Measurements from ENCODE around the gene MAPK11. TPM values are rescaled to one million over a fixed set of nuclear protein-coding genes. Genes with fewer than 3 reads are reported as not detected.

The MAPK11 gene
- total RNA-seq, 4 donors from 2014 or later = 2.4 to 5.7 (median 3.5) TPM

DNA sequence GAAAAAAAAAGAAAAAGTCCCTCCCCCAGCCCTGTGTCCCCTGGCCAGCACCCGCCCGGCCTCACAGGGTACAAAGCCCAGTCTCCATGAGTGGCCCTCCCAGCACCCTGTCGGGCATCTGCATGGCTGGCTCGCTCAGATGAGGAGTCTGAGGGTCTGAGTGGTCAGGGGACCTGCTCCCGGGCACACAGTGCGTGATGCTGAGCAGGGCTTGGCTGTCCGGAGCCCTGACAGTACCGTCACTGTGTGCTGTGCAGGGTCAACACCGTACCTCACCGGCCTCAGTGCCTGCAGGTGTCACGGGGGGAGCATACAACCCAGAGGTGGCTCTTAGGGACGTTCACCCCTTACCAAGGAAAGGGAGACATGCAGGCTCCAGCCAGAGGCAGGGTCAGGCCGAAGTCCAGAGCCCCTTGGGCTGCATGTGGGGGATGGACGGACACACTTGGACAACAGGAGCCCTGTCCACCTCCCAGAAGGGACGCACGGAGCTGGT, 40.8 kb upstream of the MAPK11 start:
- H3K27ac ChIP-seq = no peak overlapping the region
- H3K36me3 ChIP-seq = no peaks in the 10 kb centered on the region
- no peaks in the 10 kb centered on the region for H3K9me3 ChIP-seq
- peaks cover 7 to 51% (median 22%) of the 10 kb centered on the region in 3 donors for H3K4me1 ChIP-seq
- WGBS, 2 donors = 80 to 100% methylated on average over 1 to 5 of the region's 16 CpGs
- no peaks in the 10 kb centered on the region for H3K27me3 ChIP-seq
- TF ChIP-seq, protein P1, sequence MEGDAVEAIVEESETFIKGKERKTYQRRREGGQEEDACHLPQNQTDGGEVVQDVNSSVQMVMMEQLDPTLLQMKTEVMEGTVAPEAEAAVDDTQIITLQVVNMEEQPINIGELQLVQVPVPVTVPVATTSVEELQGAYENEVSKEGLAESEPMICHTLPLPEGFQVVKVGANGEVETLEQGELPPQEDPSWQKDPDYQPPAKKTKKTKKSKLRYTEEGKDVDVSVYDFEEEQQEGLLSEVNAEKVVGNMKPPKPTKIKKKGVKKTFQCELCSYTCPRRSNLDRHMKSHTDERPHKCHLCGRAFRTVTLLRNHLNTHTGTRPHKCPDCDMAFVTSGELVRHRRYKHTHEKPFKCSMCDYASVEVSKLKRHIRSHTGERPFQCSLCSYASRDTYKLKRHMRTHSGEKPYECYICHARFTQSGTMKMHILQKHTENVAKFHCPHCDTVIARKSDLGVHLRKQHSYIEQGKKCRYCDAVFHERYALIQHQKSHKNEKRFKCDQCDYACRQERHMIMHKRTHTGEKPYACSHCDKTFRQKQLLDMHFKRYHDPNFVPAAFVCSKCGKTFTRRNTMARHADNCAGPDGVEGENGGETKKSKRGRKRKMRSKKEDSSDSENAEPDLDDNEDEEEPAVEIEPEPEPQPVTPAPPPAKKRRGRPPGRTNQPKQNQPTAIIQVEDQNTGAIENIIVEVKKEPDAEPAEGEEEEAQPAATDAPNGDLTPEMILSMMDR (IDR thresholded peaks at IDR 0.05) = no peak
- no peak for TF ChIP-seq POLR2A (IDR thresholded peaks at IDR 0.05)
- intact Hi-C loops (cut with DNase I) = no loop called here
- H3K4me3 ChIP-seq = no peak overlapping the region
- DNase-seq = no peak

DNA sequence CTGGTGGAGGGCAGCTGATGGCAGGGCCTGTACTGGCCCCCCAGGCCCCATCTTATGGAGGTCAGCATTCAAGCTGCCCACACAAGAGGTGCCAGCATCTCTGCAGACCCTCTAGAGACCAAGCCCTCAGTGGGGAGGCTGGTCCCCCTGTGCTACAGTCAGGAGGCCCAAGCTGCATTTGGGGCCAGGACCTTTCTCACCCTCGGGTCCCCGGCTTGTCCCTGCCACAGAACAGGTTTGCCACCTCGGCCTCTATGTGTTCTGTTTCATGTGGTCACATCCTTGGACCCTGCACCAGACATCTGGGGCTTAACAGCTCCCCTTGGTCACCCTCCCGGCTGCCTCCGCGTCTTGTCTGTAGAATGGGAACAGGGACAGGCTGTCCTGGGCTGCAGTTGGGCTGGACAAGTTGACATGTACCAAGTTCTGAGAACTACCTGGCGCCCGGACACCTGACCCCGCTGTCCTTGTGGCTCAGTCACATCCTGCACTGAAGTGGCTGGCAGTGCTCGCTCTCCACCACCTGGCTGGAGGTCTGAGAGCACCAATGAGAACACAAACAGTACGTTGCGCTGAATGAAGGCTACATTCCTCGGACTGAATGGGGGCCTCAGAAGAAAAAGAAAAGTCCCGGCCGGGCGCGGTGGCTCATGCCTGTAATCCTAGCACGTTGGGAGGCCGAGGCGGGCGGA, 40.0 kb upstream of the MAPK11 start:
- no peaks in the 10 kb centered on the region for H3K9me3 ChIP-seq
- intact Hi-C loops (cut with DNase I) = no loop called here
- no peak overlapping the region for H3K4me3 ChIP-seq
- H3K27ac ChIP-seq = peak overlapping the region in 2 of 4 donors; percentile 86 to 90
- TF ChIP-seq, protein P1 (IDR thresholded peaks at IDR 0.05) = no peak
- TF ChIP-seq POLR2A (IDR thresholded peaks at IDR 0.05) = no peak
- 89 to 90% methylated on average over 16 of the region's 21 CpGs for WGBS, 2 donors
- H3K27me3 ChIP-seq = no peaks in the 10 kb centered on the region
- peaks cover 16 to 58% (median 28%) of the 10 kb centered on the region in 3 donors for H3K4me1 ChIP-seq
- no peak for DNase-seq
- no peaks in the 10 kb centered on the region for H3K36me3 ChIP-seq

DNA sequence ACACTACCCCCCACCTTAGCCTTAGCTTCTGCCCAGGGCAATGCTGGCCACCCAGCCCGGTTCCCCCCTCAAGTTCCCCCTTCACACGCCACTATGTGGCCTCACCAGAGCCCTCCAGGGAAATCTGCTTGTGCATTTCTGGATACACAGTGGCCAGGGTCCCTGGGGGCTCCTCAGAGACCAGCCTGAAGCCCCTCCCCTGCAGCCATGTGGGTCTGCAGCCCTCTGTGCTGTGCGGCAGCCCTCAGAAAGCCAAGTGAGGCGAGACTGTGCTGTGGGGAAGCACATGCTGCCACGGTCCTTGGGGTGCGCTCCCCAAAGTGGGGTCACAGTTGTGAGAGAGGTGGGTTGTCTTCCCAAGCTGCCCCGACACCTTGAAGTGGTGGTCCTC, 39.4 kb upstream of the MAPK11 start:
- H3K27ac ChIP-seq = peak overlapping the region; percentile 81 to 94 (median 88)
- no peaks in the 10 kb centered on the region for H3K9me3 ChIP-seq
- DNase-seq = no peak
- no peaks in the 10 kb centered on the region for H3K27me3 ChIP-seq
- H3K4me1 ChIP-seq = peaks cover 21 to 58% (median 34%) of the 10 kb centered on the region in 3 donors
- H3K36me3 ChIP-seq = no peaks in the 10 kb centered on the region
- H3K4me3 ChIP-seq = no peak overlapping the region
- TF ChIP-seq, protein P1 (IDR thresholded peaks at IDR 0.05) = no peak
- TF ChIP-seq POLR2A (IDR thresholded peaks at IDR 0.05) = no peak
- 83% methylated on average over 7 of the region's 7 CpGs; no CpG with 5 or more reads in 1 of the 2 donors for WGBS, 2 donors
- intact Hi-C loops (cut with DNase I) = no loop called here

DNA sequence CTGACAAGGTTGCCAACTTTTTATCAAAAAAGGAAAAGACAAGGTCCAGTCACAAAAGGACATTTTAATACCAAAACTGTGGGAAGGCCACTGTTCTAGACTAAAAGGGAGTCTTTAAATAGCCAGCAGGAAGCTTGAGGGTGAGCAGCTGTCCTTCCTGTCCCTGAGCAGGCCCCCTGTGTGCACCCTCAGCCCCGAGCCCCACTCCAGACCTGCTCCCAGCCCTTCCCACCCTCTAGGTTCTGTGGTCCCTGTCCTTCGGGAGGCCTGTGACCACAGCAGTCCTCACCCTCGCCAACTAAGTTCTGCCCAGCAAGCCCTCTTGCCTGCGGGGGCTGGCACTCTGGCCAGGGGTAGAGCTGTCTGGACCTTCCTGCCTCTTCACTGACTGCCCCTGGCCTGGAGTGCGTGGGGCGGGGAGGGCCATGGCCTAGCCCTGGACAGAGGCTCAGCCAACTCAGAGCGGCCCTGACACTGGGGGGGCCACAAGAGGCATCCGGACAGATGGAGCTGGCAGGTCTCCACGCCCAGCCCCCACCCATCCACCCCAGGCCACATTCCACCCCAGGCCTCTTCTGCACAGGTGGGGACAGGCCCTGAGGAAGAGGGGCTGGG, 38.9 kb upstream of the MAPK11 start:
- no peaks in the 10 kb centered on the region for H3K9me3 ChIP-seq
- TF ChIP-seq, protein P1 (IDR thresholded peaks at IDR 0.05) = no peak
- TF ChIP-seq POLR2A (IDR thresholded peaks at IDR 0.05) = no peak
- no peaks in the 10 kb centered on the region for H3K27me3 ChIP-seq
- H3K27ac ChIP-seq = peak overlapping the region; percentile 81 to 94 (median 88)
- no peak overlapping the region for H3K4me3 ChIP-seq
- DNase-seq = no peak
- H3K4me1 ChIP-seq = peaks cover 26 to 58% (median 37%) of the 10 kb centered on the region in 3 donors
- intact Hi-C loops (cut with DNase I) = no loop called here
- H3K36me3 ChIP-seq = no peaks in the 10 kb centered on the region
- 43 to 69% methylated on average over 2 to 3 of the region's 9 CpGs for WGBS, 2 donors

DNA sequence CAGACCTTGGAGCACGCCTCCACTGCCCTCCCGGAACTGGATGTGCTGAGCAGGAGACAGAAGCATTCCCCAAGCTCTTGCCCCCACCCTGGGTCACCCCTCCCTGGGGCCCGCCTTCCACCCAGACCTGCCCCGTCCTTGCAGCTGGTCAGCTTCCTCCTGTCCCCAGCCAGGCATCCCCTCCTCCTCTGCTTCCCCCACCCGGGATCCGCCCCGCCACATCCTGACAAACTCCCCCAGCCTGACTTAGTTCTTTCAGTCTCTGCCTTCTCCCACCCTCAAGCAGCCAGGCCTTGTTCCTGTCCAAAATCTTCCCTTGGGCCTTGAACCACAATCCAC, 38.4 kb upstream of the MAPK11 start:
- intact Hi-C loops (cut with DNase I) = no loop called here
- no peaks in the 10 kb centered on the region for H3K27me3 ChIP-seq
- H3K36me3 ChIP-seq = no peaks in the 10 kb centered on the region
- TF ChIP-seq, protein P1 (IDR thresholded peaks at IDR 0.05) = no peak
- TF ChIP-seq POLR2A (IDR thresholded peaks at IDR 0.05) = peak in 1 of 4 donors; percentile 43
- no peaks in the 10 kb centered on the region for H3K9me3 ChIP-seq
- DNase-seq = no peak
- 16 to 60% methylated on average over 4 to 5 of the region's 7 CpGs for WGBS, 2 donors
- peaks cover 29 to 58% (median 37%) of the 10 kb centered on the region in 3 donors for H3K4me1 ChIP-seq
- peak overlapping the region in 2 of 4 donors; percentile 2 to 3 for H3K4me3 ChIP-seq
- H3K27ac ChIP-seq = peak overlapping the region; percentile 81 to 94 (median 88)

All from esophagus squamous epithelium (tissue), 5 donors.